Smooth muscle cell (in vitro differentiated cells): ENCODE measurements around the gene RAF1. TPM values are rescaled to one million over a fixed set of nuclear protein-coding genes. Genes with fewer than 3 reads are reported as not detected.

Source experiments
- DNase-seq: peaks from one replicate; lab custom pipeline; 2025; ENCODE audit not compliant: unreplicated experiment; lab: John Stamatoyannopoulos, UW
- H2AFZ ChIP-seq: fragments of 200-600 bp; sonication (generic); 2 replicates; pipeline ENCODE4 v1.6.0; 2016; ENCODE audit warnings: antibody characterized with exemption, low read depth, mild to moderate bottlenecking
- H3F3A ChIP-seq: fragments of 200-600 bp; sonication (generic); 2 replicates; pipeline ENCODE4 v1.6.0; 2017; ENCODE audit warnings: antibody characterized with exemption, low read depth
- H3K27ac ChIP-seq: fragments of 200-600 bp; sonication (generic); 2 replicates; pipeline ENCODE4 v1.5.1; 2016; ENCODE audit warnings: low read depth, mild to moderate bottlenecking
- H3K27me3 ChIP-seq: fragments of 200-600 bp; sonication (generic); 2 replicates; pipeline ENCODE4 v1.6.1; 2016; ENCODE audit warnings: low read depth, mild to moderate bottlenecking
- H3K36me3 ChIP-seq: fragments of 200-600 bp; sonication (generic); 2 replicates; pipeline ENCODE4 v1.5.1; 2016; ENCODE audit warnings: low read depth
- H3K4me1 ChIP-seq: fragments of 200-600 bp; sonication (generic); 2 replicates; pipeline ENCODE4 v1.5.1; 2016; ENCODE audit warnings: low read depth
- H3K4me2 ChIP-seq: fragments of 200-600 bp; sonication (generic); 2 replicates; pipeline ENCODE4 v1.6.0; 2016; ENCODE audit warnings: mild to moderate bottlenecking
- H3K4me3 ChIP-seq: fragments of 200-600 bp; sonication (generic); 2 replicates; pipeline ENCODE4 v1.5.1; 2016; ENCODE audit warnings: mild to moderate bottlenecking
- H3K79me2 ChIP-seq: fragments of 200-600 bp; sonication (generic); 2 replicates; pipeline ENCODE4 v1.6.0; 2016; ENCODE audit warnings: low read depth, mild to moderate bottlenecking
- H3K9ac ChIP-seq: fragments of 200-600 bp; sonication (generic); 2 replicates; pipeline ENCODE4 v1.6.0; 2016; ENCODE audit warnings: low read depth
- H3K9me3 ChIP-seq: fragments of 200-600 bp; sonication (generic); replicated peaks from 2 replicates; pipeline ENCODE4 v1.5.1; 2016; ENCODE audit warnings: low read depth
- H4K20me1 ChIP-seq: fragments of 200-600 bp; sonication (generic); 2 replicates; pipeline ENCODE4 v1.6.0; 2016; ENCODE audit warnings: low read depth
- WGBS: methylation state at CpG from one replicate; pipeline ENCODE4 v1.1.7; 2016; ENCODE audit warnings: low lambda C conversion rate; 5-methylcytosine and 5-hydroxymethylcytosine counted together
- polyA plus RNA-seq: library from polyadenylated mRNA; unstranded; fragments of >200 nt; fragmentation: Nextera tagmentation; extraction: Ambion mirVana; gene quantifications from 2 replicates; pipeline ENCODE4 v1.2.1, GENCODE V29; 2016
- total RNA-seq: library from RNA; depleted of rRNA; stranded (reverse); fragments of >200 nt; gene quantifications from 2 replicates; pipeline ENCODE4 v1.2.3, GENCODE V29; 2014
- TF ChIP-seq, protein P1 (sequence below): fragments of 200-600 bp; sonication (generic); IDR thresholded peaks from 2 replicates; pipeline ENCODE4 v1.5.1; 2017; ENCODE audit warnings: borderline replicate concordance, mild to moderate bottlenecking, antibody characterized with exemption; ENCODE audit not compliant: insufficient read depth, poor library complexity, severe bottlenecking

The RAF1 gene
- total and polyA plus RNA-seq, 2 experiments from 2014 or later, result 48.4 to 75.4 TPM

DNA sequence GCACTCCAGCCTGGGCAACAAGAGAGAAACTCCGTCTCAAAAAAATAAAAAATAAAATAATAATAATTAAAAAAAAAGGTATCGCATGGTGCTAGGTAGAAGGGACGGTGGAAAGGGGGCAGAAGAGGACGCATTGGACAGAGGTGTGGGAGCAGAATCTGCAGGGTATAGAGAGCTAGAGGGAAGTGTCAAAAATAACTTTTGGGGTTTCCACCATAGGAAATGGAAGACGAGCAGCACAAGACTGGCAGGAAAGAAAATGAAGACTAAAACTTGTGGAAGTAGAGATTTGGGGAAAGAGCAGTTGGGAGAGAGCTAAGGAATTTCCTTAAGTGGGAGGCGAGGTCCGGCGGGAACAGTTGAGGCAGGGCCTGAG, 107.6 kb downstream of the RAF1 start:
- Histone ChIP-seq H3K27me3 (no peaks in the 10 kb centered on the region), H3K9ac (peak overlapping the region; percentile 82), H3K79me2 (peaks cover 37% of the 10 kb centered on the region), H4K20me1 (peaks cover 37% of the 10 kb centered on the region), H3K4me1 (peaks cover 21% of the 10 kb centered on the region), H3K36me3 (no peaks in the 10 kb centered on the region), H2AFZ (peak overlapping the region; percentile 99), H3K4me2 (peak overlapping the region; percentile 94), H3K9me3 (no peaks in the 10 kb centered on the region), H3F3A (no peaks in the 10 kb centered on the region), H3K27ac (peak overlapping the region; percentile 87), H3K4me3 (peak overlapping the region; percentile 84)
- TF ChIP-seq, protein P1, sequence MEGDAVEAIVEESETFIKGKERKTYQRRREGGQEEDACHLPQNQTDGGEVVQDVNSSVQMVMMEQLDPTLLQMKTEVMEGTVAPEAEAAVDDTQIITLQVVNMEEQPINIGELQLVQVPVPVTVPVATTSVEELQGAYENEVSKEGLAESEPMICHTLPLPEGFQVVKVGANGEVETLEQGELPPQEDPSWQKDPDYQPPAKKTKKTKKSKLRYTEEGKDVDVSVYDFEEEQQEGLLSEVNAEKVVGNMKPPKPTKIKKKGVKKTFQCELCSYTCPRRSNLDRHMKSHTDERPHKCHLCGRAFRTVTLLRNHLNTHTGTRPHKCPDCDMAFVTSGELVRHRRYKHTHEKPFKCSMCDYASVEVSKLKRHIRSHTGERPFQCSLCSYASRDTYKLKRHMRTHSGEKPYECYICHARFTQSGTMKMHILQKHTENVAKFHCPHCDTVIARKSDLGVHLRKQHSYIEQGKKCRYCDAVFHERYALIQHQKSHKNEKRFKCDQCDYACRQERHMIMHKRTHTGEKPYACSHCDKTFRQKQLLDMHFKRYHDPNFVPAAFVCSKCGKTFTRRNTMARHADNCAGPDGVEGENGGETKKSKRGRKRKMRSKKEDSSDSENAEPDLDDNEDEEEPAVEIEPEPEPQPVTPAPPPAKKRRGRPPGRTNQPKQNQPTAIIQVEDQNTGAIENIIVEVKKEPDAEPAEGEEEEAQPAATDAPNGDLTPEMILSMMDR, result no peak
- 5% methylated on average over 8 of the region's 8 CpGs for WGBS
- no peak for DNase-seq

GRCh38 chr3:12553921-12554391, 110.0 kb downstream of the RAF1 start:
- DNase-seq, result no peak

GRCh38 chr3:12549971-12550760, 113.8 kb downstream of the RAF1 start:
- TF ChIP-seq, protein P1, result no peak
- H3K4me2 ChIP-seq, result no peak overlapping the region
- H3K9me3 ChIP-seq, result no peaks in the 10 kb centered on the region
- H3K36me3 ChIP-seq, result no peaks in the 10 kb centered on the region
- DNase-seq, result no peak
- H3F3A ChIP-seq, result no peaks in the 10 kb centered on the region
- no peak overlapping the region for H2AFZ ChIP-seq
- no peaks in the 10 kb centered on the region for H3K27me3 ChIP-seq
- 73% methylated on average over 7 of the region's 7 CpGs for WGBS
- H3K79me2 ChIP-seq, result no peaks in the 10 kb centered on the region
- H4K20me1 ChIP-seq, result no peaks in the 10 kb centered on the region
- no peaks in the 10 kb centered on the region for H3K4me1 ChIP-seq
- no peak overlapping the region for H3K9ac ChIP-seq
- no peak overlapping the region for H3K4me3 ChIP-seq
- no peak overlapping the region for H3K27ac ChIP-seq

More at GRCh38 chr3:12553921-12554391, 110.0 kb downstream of the RAF1 start:
- no peak overlapping the region for H3K9ac ChIP-seq
- H3K4me2 ChIP-seq, result peak overlapping the region; percentile 72
- no peaks in the 10 kb centered on the region for H3K36me3 ChIP-seq
- WGBS, result 62% methylated on average over 26 of the region's 26 CpGs
- H3K27me3 ChIP-seq, result no peaks in the 10 kb centered on the region
- peak overlapping the region; percentile 39 for H3K4me3 ChIP-seq
- H3F3A ChIP-seq, result no peaks in the 10 kb centered on the region
- H2AFZ ChIP-seq, result peak overlapping the region; percentile 83
- peaks cover 14% of the 10 kb centered on the region for H4K20me1 ChIP-seq
- H3K9me3 ChIP-seq, result no peaks in the 10 kb centered on the region
- H3K4me1 ChIP-seq, result peaks cover 16% of the 10 kb centered on the region
- TF ChIP-seq, protein P1, result no peak
- H3K27ac ChIP-seq, result no peak overlapping the region
- peaks cover 14% of the 10 kb centered on the region for H3K79me2 ChIP-seq

DNA sequence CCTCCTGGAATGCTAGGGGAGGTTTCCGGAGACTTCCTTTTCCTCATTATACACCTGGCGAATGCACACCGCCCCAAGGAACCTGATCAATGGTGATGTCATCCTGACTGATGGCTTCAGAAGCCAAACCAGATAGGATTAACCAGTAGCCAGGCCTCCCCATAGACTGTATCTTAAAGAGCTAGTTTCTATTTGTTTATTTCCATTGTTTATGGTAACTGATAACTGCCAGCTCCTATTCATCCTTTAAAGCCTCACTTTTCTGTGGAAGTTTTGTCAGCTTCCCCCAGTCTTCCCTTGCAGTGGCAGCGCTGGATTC, 118.5 kb downstream of the RAF1 start, which contains the start of gene MKRN2OS:
Gene MKRN2OS (minus strand): TSS at position 27 of the 319 bp plus-strand sequence. CDS start 35 bp downstream, outside the sequence.
- Histone ChIP-seq H3K27ac (no peak within 1 kb of the TSS), H3K79me2 (no peaks in the 10 kb centered on the region), H3K36me3 (no peaks in the 10 kb centered on the region), H3K4me3 (peak within 1 kb of the TSS; percentile 46), H3K9me3 (no peaks in the 10 kb centered on the region), H3F3A (no peaks in the 10 kb centered on the region), H3K4me2 (peak within 1 kb of the TSS; percentile 34), H3K27me3 (no peaks in the 10 kb centered on the region), H3K9ac (no peak within 1 kb of the TSS), H4K20me1 (no peaks in the 10 kb centered on the region), H3K4me1 (no peaks in the 10 kb centered on the region), H2AFZ (no peak within 1 kb of the TSS)
- TF ChIP-seq, protein P1, result no peak
- DNase-seq, result no peak
- WGBS, result 43% methylated on average over 4 of the region's 4 CpGs
